Neural cell (in vitro differentiated cells): ENCODE data around the gene CTRB2.

Source experiments
- EP300 ChIP-seq: fragments of 450-650 bp; conservative IDR thresholded peaks from 2 replicates; pipeline ENCODE4 v1.6.1; 2014; ENCODE audit warnings: antibody characterized with exemption, mild to moderate bottlenecking, moderate library complexity; ENCODE audit not compliant: poor library complexity, severe bottlenecking
- EZH2 ChIP-seq: fragments of 200-600, 300-800 bp; shearing (Covaris generic), sonication (generic); IDR thresholded peaks from 2 replicates; pipeline ENCODE4 v1.6.1; 2014; ENCODE audit warnings: antibody characterized with exemption, low read length, borderline replicate concordance, mild to moderate bottlenecking; ENCODE audit not compliant: insufficient read depth, poor library complexity, severe bottlenecking
- MXI1 ChIP-seq: fragments of 450-650 bp; conservative IDR thresholded peaks from 2 replicates; pipeline ENCODE4 v1.6.1; 2014; ENCODE audit warnings: antibody characterized with exemption, mild to moderate bottlenecking; ENCODE audit not compliant: poor library complexity, severe bottlenecking
- POLR2AphosphoS5 ChIP-seq: IDR thresholded peaks from 2 replicates; pipeline ENCODE4 v1.6.1; 2012
- RAD21 ChIP-seq: fragments of 450-650 bp; conservative IDR thresholded peaks from 2 replicates; pipeline ENCODE4 v1.6.1; 2014; ENCODE audit warnings: antibody characterized with exemption, mild to moderate bottlenecking, moderate library complexity
- SMC3 ChIP-seq: fragments of 450-650 bp; conservative IDR thresholded peaks from 2 replicates; pipeline ENCODE4 v1.6.1; 2014; ENCODE audit warnings: antibody characterized with exemption, mild to moderate bottlenecking, moderate library complexity; ENCODE audit not compliant: poor library complexity
- TAF1 ChIP-seq: IDR thresholded peaks from 2 replicates; pipeline ENCODE4 v1.6.1; 2012; ENCODE audit warnings: low read depth
- TF ChIP-seq, protein P1 (sequence below): fragments of 450-650 bp; IDR thresholded peaks from 2 replicates; pipeline ENCODE4 v1.5.1; 2014; ENCODE audit warnings: antibody characterized with exemption, mild to moderate bottlenecking, moderate library complexity; ENCODE audit not compliant: poor library complexity, severe bottlenecking
- TF ChIP-seq, protein P2 (sequence below): IDR thresholded peaks from 2 replicates; pipeline ENCODE4 v1.6.1; 2012; ENCODE audit warnings: borderline replicate concordance

DNA sequence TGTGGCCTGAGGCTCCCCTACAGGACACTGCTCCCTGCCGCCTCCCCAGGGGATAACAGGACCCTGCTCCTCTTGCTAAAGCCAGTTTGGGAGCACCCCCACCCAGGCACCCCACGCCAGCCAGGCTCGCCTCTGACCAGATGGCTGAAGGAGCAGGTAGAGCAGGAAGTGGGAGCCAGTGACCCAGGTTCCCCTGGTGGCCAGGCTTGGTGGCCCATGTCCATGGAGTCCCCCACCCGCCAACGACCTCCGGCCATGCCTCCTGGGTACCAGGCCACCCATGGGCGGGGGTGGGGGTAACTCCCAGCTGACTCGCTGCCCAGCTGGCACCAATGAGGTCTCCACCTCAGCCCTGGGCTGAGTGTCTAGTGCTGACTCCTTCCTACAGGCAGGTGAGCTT is 34.5 kb upstream of the CTRB2 start:
- TF ChIP-seq, protein P1, sequence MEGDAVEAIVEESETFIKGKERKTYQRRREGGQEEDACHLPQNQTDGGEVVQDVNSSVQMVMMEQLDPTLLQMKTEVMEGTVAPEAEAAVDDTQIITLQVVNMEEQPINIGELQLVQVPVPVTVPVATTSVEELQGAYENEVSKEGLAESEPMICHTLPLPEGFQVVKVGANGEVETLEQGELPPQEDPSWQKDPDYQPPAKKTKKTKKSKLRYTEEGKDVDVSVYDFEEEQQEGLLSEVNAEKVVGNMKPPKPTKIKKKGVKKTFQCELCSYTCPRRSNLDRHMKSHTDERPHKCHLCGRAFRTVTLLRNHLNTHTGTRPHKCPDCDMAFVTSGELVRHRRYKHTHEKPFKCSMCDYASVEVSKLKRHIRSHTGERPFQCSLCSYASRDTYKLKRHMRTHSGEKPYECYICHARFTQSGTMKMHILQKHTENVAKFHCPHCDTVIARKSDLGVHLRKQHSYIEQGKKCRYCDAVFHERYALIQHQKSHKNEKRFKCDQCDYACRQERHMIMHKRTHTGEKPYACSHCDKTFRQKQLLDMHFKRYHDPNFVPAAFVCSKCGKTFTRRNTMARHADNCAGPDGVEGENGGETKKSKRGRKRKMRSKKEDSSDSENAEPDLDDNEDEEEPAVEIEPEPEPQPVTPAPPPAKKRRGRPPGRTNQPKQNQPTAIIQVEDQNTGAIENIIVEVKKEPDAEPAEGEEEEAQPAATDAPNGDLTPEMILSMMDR, result no peak
- TF ChIP-seq, protein P2, sequence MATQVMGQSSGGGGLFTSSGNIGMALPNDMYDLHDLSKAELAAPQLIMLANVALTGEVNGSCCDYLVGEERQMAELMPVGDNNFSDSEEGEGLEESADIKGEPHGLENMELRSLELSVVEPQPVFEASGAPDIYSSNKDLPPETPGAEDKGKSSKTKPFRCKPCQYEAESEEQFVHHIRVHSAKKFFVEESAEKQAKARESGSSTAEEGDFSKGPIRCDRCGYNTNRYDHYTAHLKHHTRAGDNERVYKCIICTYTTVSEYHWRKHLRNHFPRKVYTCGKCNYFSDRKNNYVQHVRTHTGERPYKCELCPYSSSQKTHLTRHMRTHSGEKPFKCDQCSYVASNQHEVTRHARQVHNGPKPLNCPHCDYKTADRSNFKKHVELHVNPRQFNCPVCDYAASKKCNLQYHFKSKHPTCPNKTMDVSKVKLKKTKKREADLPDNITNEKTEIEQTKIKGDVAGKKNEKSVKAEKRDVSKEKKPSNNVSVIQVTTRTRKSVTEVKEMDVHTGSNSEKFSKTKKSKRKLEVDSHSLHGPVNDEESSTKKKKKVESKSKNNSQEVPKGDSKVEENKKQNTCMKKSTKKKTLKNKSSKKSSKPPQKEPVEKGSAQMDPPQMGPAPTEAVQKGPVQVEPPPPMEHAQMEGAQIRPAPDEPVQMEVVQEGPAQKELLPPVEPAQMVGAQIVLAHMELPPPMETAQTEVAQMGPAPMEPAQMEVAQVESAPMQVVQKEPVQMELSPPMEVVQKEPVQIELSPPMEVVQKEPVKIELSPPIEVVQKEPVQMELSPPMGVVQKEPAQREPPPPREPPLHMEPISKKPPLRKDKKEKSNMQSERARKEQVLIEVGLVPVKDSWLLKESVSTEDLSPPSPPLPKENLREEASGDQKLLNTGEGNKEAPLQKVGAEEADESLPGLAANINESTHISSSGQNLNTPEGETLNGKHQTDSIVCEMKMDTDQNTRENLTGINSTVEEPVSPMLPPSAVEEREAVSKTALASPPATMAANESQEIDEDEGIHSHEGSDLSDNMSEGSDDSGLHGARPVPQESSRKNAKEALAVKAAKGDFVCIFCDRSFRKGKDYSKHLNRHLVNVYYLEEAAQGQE, result no peak
- no peak for TF ChIP-seq RAD21
- TF ChIP-seq MXI1, result no peak
- no peak for TF ChIP-seq SMC3
- TF ChIP-seq POLR2AphosphoS5, result no peak
- TF ChIP-seq EP300, result no peak
- no peak for TF ChIP-seq TAF1
- no peak for TF ChIP-seq EZH2
